Memory B cell (primary cell): Measurements from ENCODE around the gene MICU1.

ENCODE experiments used
- ATAC-seq: fragments of 150-1000 bp; cut with Tn5 transposase; 2 replicates; pipeline ENCODE4 v1.10.0; 2021; ENCODE audit warnings: low read depth, mild to moderate bottlenecking, moderate library complexity
- DNase-seq, 2 donors: peaks; one replicate each; pipeline ENCODE4 v3.0.0; 2022; ENCODE audit warnings: low spot score in 2 of 2
- H3K27ac Mint-ChIP-seq: one replicate; pipeline ENCODE4 v1.8.0; 2022; ENCODE audit warnings: mild to moderate bottlenecking, moderate library complexity, mixed read lengths
- H3K27me3 Mint-ChIP-seq: one replicate; pipeline ENCODE4 v1.8.0; 2022; ENCODE audit warnings: mixed read lengths
- H3K36me3 Mint-ChIP-seq: one replicate; pipeline ENCODE4 v1.8.0; 2022; ENCODE audit warnings: mild to moderate bottlenecking, mixed read lengths
- H3K4me1 Mint-ChIP-seq: one replicate; pipeline ENCODE4 v1.8.0; 2022; ENCODE audit warnings: mixed read lengths
- H3K4me3 Mint-ChIP-seq: one replicate; pipeline ENCODE4 v1.8.0; 2022; ENCODE audit warnings: mild to moderate bottlenecking, moderate library complexity, mixed read lengths
- H3K9me3 Mint-ChIP-seq: one replicate; pipeline ENCODE4 v1.8.0; 2022; ENCODE audit warnings: mixed read lengths

The MICU1 gene

DNA sequence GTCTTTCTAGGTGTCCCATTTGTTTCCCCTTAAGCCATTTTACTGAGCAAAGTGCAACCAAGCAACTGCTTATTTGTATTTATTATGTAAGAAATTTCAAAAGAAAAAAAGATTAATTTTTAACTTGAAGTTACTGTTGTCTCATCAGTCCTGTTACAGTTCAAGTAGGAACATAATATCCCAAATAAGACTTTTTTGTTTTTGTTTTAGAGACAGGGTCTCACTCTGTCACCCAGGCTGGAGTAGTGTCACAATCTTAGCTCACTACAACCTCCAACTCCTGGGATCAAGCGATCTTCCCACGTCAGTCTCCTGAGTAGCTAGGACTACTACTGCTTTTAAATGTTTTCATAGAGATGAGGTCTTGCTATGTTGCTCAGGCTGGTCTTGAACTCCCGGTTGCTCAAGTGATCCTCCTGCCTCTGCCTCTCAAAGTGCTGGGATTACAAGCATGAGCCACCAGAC lies 101.9 kb downstream of the MICU1 start:
- no peaks in the 10 kb centered on the region for H3K36me3 Mint-ChIP-seq
- ATAC-seq (no peak), DNase-seq (no peak)
- H3K27me3 Mint-ChIP-seq, result no peaks in the 10 kb centered on the region
- no peaks in the 10 kb centered on the region for H3K9me3 Mint-ChIP-seq
- no peak overlapping the region for H3K4me3 Mint-ChIP-seq
- H3K27ac Mint-ChIP-seq, result no peak overlapping the region
- H3K4me1 Mint-ChIP-seq, result no peaks in the 10 kb centered on the region

DNA sequence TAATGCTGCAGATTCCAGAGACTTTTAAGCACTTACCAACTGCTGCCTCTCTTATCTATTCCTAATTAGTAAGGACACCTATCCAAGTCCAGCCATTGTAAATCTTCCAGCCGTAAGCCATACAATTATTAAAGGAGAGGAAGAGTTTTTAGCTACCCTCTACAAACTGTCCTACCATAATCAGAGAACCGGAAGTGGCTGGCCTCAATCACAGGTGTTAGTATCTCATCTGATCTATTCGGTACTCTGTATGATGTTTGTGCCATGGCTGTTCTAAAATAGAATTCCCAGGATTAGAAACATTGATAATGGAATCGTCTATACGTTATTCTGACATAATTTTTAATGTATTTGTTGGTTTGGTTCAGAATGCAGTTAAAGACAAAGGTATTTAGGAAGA lies 102.8 kb downstream of the MICU1 start:
- peaks cover 4% of the 10 kb centered on the region for H3K36me3 Mint-ChIP-seq
- H3K27me3 Mint-ChIP-seq, result no peaks in the 10 kb centered on the region
- H3K4me1 Mint-ChIP-seq, result no peaks in the 10 kb centered on the region
- H3K9me3 Mint-ChIP-seq, result no peaks in the 10 kb centered on the region
- ATAC-seq (no peak), DNase-seq (no peak)
- H3K27ac Mint-ChIP-seq, result no peak overlapping the region
- H3K4me3 Mint-ChIP-seq, result no peak overlapping the region

DNA sequence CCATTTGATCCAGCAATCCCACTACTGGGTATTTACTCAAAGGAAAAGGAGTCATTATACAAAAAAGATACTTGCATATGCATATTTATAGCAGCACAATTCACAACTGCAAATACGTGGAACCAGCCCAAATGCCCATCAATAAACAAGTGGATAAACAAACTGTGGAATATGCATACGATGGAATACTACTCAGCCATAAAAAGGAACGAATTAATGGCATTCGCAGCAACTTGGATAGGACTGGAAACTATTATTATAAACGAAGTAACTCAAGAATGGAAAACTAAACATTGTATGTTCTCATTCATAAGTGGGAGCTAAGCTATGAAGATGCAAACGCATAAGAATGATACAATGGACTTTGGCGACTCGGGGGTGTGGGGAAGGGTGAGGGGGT lies 108.6 kb downstream of the MICU1 start:
- Mint-ChIP-seq H3K4me3 (no peak overlapping the region), H3K4me1 (no peaks in the 10 kb centered on the region), H3K27me3 (no peaks in the 10 kb centered on the region), H3K36me3 (peaks cover 29% of the 10 kb centered on the region), H3K27ac (no peak overlapping the region), H3K9me3 (peaks cover 11% of the 10 kb centered on the region)
- DNase-seq, result no peak
- no peak for ATAC-seq

DNA sequence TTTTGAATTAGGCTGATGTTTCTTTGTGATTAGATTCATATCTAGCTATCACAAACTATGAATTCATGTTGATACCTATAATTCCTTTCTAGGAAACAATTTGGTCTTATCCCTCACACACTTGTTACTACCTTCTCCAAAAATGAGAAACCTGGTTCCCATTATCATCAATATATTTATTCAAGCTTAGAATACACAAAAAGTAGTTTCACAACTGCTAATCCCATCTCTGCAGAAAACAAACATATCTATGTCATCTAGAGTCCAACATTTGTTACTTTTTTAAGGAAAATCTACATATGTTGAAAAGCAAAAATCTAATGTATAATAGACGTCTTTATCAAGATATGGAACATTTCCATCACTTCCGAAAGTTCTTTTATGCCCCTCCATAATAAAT lies 110.4 kb downstream of the MICU1 start:
- Mint-ChIP-seq H3K27me3 (no peaks in the 10 kb centered on the region), H3K9me3 (peaks cover 11% of the 10 kb centered on the region), H3K4me1 (no peaks in the 10 kb centered on the region), H3K36me3 (peaks cover 29% of the 10 kb centered on the region), H3K27ac (no peak overlapping the region), H3K4me3 (no peak overlapping the region)
- DNase-seq, result no peak
- ATAC-seq, result no peak

DNA sequence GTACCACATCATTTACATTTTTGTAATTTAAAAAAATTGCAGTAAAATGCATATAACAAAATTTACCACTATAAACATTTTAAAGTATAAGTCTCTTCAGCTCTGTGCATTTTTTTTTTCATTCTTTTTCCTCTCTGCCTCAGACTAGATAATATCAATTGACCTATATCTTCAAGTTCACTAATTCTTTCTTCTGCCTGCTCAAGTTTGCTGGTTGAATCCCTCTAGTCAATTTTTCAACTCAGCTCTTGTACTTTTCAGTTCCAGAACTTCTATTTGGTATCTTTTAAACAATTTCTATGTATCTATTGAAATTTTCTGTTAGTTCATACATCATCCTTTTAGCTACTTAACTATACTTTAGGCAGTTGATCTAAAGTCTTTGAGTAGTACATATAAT lies 112.0 kb downstream of the MICU1 start:
- Mint-ChIP-seq H3K27me3 (no peaks in the 10 kb centered on the region), H3K9me3 (peaks cover 11% of the 10 kb centered on the region), H3K36me3 (peaks cover 29% of the 10 kb centered on the region), H3K4me1 (peaks cover 4% of the 10 kb centered on the region), H3K4me3 (no peak overlapping the region), H3K27ac (no peak overlapping the region)
- no peak for ATAC-seq
- DNase-seq, result no peak

DNA sequence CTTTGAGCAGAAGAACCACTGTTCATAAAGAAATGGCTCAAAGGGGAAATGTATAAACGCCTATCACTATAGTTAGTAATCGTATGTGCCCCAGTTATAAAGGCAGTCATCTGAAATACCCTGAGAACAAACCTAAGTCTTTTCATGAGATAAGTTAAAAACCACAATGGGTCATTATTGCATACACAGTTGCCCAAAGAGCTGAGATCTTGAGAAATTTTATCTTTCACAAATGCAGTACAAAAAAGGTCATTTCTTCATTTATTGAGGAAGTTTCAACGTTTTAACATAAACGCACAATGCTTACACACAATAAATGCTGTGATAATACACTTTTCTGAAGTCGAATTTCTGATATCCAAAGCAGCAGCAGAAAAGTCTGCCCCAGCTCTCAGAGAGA lies 114.4 kb downstream of the MICU1 start:
- H3K4me1 Mint-ChIP-seq, result peaks cover 4% of the 10 kb centered on the region
- H3K36me3 Mint-ChIP-seq, result peaks cover 23% of the 10 kb centered on the region
- ATAC-seq (no peak), DNase-seq (no peak)
- peaks cover 10% of the 10 kb centered on the region for H3K9me3 Mint-ChIP-seq
- H3K27me3 Mint-ChIP-seq, result no peaks in the 10 kb centered on the region
- no peak overlapping the region for H3K4me3 Mint-ChIP-seq
- H3K27ac Mint-ChIP-seq, result peak overlapping the region; percentile 21

DNA sequence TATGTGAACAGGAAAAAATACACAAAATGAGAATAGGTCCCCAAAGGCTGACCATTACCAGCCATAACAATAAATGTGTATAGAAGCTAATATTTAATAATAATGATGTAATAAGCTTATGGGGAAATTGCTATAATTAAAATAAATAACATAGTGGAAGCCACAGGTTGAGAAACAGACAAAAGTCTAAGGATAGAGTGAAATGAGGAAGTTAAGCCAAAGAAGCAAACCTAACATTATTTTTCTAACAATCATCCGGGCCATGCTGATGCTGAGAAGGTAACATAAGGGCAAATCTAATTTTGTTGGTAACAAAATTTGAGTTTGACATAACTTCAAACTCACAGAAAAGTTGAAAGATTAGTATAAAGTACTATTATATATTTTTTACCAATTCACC lies 115.9 kb downstream of the MICU1 start:
- Mint-ChIP-seq H3K4me1 (peaks cover 4% of the 10 kb centered on the region), H3K9me3 (peaks cover 8% of the 10 kb centered on the region), H3K36me3 (peaks cover 27% of the 10 kb centered on the region), H3K27me3 (no peaks in the 10 kb centered on the region), H3K4me3 (no peak overlapping the region), H3K27ac (no peak overlapping the region)
- ATAC-seq (peak; percentile 29), DNase-seq (no peak)

DNA sequence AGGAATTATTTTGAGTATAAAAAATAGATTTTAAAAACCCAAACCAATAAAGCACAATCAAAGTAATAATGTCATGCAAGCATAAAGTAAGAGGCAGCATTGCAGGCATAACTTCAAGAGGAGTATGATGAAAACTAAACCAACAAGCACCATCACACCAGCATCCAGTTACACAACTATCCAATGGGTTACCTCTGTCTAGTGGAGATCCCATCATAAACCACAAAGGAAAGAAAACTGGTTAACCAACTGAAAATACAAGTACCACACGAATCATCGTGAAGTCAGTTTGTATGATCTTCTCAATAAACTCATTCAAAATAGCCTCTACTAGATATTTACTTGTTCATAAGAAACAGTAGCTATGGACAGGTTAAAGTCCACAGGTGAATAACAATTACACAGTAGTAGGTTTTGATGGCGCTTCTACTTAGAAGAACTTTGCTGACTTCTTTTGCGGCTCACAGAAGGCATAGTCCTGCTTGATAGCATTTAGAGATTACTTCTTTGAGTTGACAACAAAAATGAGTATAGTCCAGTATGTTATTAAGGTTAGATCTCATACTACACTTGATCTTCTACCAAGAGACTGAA lies 116.6 kb downstream of the MICU1 start:
- Mint-ChIP-seq H3K27me3 (no peaks in the 10 kb centered on the region), H3K9me3 (peaks cover 4% of the 10 kb centered on the region), H3K4me3 (no peak overlapping the region), H3K4me1 (peaks cover 4% of the 10 kb centered on the region), H3K27ac (no peak overlapping the region), H3K36me3 (peaks cover 23% of the 10 kb centered on the region)
- DNase-seq, result no peak
- no peak for ATAC-seq

DNA sequence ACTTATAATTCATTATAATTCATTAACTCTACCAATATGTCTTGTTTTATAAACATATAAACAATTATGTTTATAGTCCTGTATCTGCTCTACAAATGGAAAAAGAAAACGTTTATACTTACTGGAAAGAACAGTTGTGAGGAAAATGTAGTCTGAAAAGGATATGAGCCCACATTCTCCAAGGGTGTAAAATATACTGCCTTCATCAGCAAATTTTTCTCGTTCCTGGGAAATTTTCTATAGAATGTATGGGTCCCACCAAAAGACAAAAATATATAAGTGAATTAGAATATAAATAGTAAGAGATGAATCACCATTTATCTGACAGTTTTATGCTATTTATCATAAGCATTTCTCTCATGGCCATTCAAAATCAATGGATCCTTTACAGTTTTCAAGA lies 117.8 kb downstream of the MICU1 start:
- Mint-ChIP-seq H3K4me3 (no peak overlapping the region), H3K36me3 (peaks cover 19% of the 10 kb centered on the region), H3K4me1 (peaks cover 4% of the 10 kb centered on the region), H3K9me3 (no peaks in the 10 kb centered on the region), H3K27me3 (no peaks in the 10 kb centered on the region), H3K27ac (no peak overlapping the region)
- ATAC-seq, result no peak
- DNase-seq, result no peak

DNA sequence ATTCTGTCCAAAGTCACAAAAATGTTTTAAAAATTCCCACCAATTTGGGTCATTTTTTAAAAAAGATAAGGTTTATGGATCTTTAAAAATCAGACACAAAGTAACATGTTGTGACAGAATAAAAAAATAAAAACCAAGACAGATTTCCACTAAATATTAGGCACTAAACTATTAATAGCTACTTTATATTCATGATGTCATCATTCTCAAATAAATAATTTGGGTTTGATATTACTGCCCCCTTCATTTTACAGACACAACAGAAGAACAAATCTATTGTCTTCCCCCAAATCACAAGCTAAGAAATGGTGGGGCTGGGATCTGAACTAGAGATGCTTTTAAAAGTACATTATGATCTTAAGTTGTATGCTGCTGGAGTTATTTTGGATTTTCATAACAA lies 119.4 kb downstream of the MICU1 start:
- Mint-ChIP-seq H3K27ac (no peak overlapping the region), H3K4me1 (peaks cover 4% of the 10 kb centered on the region), H3K4me3 (no peak overlapping the region), H3K9me3 (no peaks in the 10 kb centered on the region), H3K27me3 (no peaks in the 10 kb centered on the region), H3K36me3 (peaks cover 21% of the 10 kb centered on the region)
- ATAC-seq (no peak), DNase-seq (no peak)

DNA sequence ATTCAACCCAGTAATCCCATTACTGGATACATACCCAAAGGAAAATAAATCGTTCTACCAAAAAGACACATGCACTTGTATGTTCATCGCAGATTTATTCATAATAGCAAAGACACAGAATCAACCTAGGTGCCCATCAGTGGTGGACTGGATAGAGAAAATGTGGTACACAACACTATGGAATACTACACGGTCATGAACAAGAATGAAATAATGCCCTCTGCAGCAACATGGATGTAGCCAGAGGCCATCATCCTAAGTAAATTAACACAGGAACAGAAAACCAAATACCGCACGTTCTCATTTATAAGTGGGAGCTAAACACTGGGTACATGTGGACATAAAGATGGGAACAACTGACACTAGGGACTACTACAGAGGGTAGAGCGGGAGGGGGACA lies 120.4 kb downstream of the MICU1 start:
- H3K4me3 Mint-ChIP-seq, result no peak overlapping the region
- ATAC-seq, result no peak
- no peak overlapping the region for H3K27ac Mint-ChIP-seq
- peaks cover 21% of the 10 kb centered on the region for H3K36me3 Mint-ChIP-seq
- H3K9me3 Mint-ChIP-seq, result no peaks in the 10 kb centered on the region
- H3K27me3 Mint-ChIP-seq, result no peaks in the 10 kb centered on the region
- H3K4me1 Mint-ChIP-seq, result peaks cover 4% of the 10 kb centered on the region
- DNase-seq, result no peak

DNA sequence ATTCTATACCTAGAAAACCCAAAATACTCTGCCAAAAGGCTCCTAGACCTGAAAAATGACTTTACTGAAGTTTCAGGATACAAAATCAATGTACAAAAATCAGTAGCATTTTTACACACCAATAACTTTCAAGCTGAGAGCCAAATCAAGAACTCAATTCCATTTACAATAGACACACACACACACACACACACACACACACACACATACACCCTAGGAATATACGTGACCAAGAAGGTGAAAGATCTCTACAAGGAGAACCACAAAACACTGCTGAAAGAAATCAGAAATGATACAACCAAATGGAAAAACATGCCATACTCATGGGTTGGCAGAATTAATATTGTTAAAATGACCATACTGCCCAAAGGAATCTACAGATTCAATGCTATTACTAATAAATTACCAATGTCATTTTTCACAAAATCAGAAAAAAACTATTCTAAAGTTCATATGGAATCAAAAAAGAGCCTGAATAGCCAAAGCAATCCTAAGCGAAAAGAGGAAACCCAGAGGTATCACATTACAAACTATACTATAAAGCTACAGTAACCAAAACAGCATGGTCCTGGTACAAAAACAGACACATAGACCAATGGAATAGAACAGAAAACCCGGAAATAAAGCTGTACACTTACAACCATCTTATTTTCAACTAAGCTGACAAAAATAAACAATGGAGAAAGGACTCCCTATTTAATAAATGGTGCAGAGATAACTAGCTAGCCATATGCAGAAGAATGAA lies 122.0 kb downstream of the MICU1 start:
- Mint-ChIP-seq H3K4me3 (no peak overlapping the region), H3K27ac (no peak overlapping the region), H3K36me3 (peaks cover 21% of the 10 kb centered on the region), H3K9me3 (no peaks in the 10 kb centered on the region), H3K4me1 (no peaks in the 10 kb centered on the region), H3K27me3 (no peaks in the 10 kb centered on the region)
- no peak for DNase-seq
- no peak for ATAC-seq

DNA sequence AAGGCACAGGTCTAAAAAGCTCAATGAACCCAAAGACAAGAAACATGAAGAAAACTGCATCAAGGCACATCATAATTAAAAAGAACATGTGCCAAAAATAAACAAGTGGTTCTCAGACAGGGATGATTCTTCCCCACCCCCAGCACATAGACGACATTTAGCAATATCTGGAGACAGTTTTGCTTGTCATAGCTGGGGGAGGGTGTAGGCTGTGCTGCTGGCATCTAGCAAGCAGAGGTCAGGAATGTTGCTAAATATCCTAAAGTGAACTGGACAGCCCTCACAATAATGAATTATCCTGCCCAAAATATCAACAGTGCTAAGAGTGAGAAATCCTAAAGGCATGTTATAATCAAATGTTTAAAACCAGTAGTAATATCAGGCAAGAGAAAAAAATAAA lies 122.6 kb downstream of the MICU1 start:
- Mint-ChIP-seq H3K4me1 (no peaks in the 10 kb centered on the region), H3K36me3 (peaks cover 21% of the 10 kb centered on the region), H3K27me3 (no peaks in the 10 kb centered on the region), H3K27ac (no peak overlapping the region), H3K4me3 (no peak overlapping the region), H3K9me3 (no peaks in the 10 kb centered on the region)
- ATAC-seq (no peak), DNase-seq (no peak)

DNA sequence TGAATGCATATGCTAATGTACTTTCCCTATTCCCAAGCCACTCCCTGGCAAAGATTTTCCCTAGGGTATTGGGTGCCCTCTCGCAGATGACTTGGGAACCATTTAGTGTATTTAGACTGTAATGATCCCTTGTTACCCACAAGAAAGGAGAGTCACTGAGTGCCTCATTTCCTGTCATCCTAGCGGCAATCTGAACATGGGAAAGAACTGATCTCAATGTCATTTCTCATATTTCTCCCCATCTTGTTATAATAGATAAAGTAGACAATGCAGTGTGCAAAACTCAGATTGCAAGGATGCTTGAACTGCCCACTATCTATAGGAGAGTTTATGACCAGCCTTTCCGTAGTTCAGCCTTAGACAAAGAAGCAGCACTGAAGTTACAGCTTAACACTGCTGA lies 123.3 kb downstream of the MICU1 start:
- H3K27me3 Mint-ChIP-seq, result no peaks in the 10 kb centered on the region
- ATAC-seq (no peak), DNase-seq (no peak)
- H3K4me3 Mint-ChIP-seq, result no peak overlapping the region
- no peaks in the 10 kb centered on the region for H3K4me1 Mint-ChIP-seq
- H3K36me3 Mint-ChIP-seq, result peaks cover 21% of the 10 kb centered on the region
- H3K27ac Mint-ChIP-seq, result no peak overlapping the region
- H3K9me3 Mint-ChIP-seq, result no peaks in the 10 kb centered on the region

DNA sequence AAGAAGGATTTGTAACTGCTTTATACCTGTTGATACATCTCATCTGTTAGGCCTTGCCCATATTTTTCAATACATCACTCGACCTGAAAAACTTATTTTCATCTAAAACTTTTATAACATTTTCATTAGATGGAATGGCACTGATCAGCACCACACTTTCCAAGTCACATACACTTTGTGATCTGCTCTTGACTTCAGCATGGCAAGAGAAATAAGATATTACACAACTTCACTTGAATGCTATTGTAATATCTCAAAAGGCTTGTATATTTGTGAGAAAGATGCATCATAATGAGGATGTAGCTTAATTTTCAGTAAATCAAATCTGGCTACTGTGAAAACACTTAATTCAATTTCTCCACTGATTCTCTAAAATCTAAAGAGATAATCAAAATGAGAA lies 126.2 kb downstream of the MICU1 start:
- no peaks in the 10 kb centered on the region for H3K9me3 Mint-ChIP-seq
- no peak for DNase-seq
- ATAC-seq, result no peak

More for the DNA sequence above, 126.2 kb downstream of the MICU1 start:
- no peak overlapping the region for H3K27ac Mint-ChIP-seq
- H3K36me3 Mint-ChIP-seq, result peaks cover 7% of the 10 kb centered on the region
- H3K4me3 Mint-ChIP-seq, result no peak overlapping the region
- H3K27me3 Mint-ChIP-seq, result no peaks in the 10 kb centered on the region
- no peaks in the 10 kb centered on the region for H3K4me1 Mint-ChIP-seq
